OCI-LY1 (cell line): Measurements from ENCODE around the gene PI4KA.

Experiments used
- H2AFZ ChIP-seq: fragments of 200-600 bp; sonication (generic), shearing (Covaris generic); 2 replicates; pipeline ENCODE4 v1.6.0; 2014; ENCODE audit warnings: antibody characterized with exemption, mild to moderate bottlenecking, low read length
- H3F3A ChIP-seq: fragments of 200-600 bp; sonication (generic), shearing (Covaris generic); 2 replicates; pipeline ENCODE4 v1.6.0; 2014; ENCODE audit warnings: mild to moderate bottlenecking, antibody characterized with exemption, low read length, moderate library complexity; ENCODE audit not compliant: insufficient read depth
- H3K27ac ChIP-seq: fragments of 200-600 bp; sonication (generic); 2 replicates; pipeline ENCODE4 v1.5.1; 2014; ENCODE audit warnings: low read length, mixed run types, mild to moderate bottlenecking, low read depth; ENCODE audit not compliant: poor library complexity, severe bottlenecking
- H3K27me3 ChIP-seq: fragments of 200-600 bp; sonication (generic); 2 replicates; pipeline ENCODE4 v1.6.0; 2014; ENCODE audit warnings: antibody characterized with exemption, mild to moderate bottlenecking, low read length, moderate library complexity; ENCODE audit not compliant: insufficient read depth
- H3K36me3 ChIP-seq: fragments of 200-600 bp; sonication (generic); 2 replicates; pipeline ENCODE4 v1.6.1; 2014; ENCODE audit warnings: mild to moderate bottlenecking, antibody characterized with exemption, low read length, moderate library complexity, mixed read lengths; ENCODE audit not compliant: insufficient read depth
- H3K4me1 ChIP-seq: fragments of 200-600 bp; sonication (generic); 2 replicates; pipeline ENCODE4 v1.5.1; 2014; ENCODE audit warnings: mild to moderate bottlenecking, low read length, moderate library complexity; ENCODE audit not compliant: insufficient read depth, severe bottlenecking
- H3K4me2 ChIP-seq: fragments of 200-600 bp; sonication (generic), shearing (Covaris generic); 2 replicates; pipeline ENCODE4 v1.6.1; 2014; ENCODE audit warnings: low read length
- H3K4me3 ChIP-seq: fragments of 200-600 bp; sonication (generic); 2 replicates; pipeline ENCODE4 v1.5.1; 2014; ENCODE audit warnings: low read length, low read depth, mild to moderate bottlenecking, mixed read lengths; ENCODE audit not compliant: poor library complexity, severe bottlenecking
- H3K79me2 ChIP-seq: fragments of 200-600 bp; shearing (Covaris generic); 2 replicates; pipeline ENCODE4 v1.6.1; 2016; ENCODE audit warnings: mixed run types, low read length, mixed read lengths; ENCODE audit not compliant: insufficient read depth
- H3K9ac ChIP-seq: fragments of 200-600 bp; sonication (generic), shearing (Covaris generic); 2 replicates; pipeline ENCODE4 v1.6.1; 2014; ENCODE audit warnings: mild to moderate bottlenecking, low read length, mixed read lengths
- H3K9me2 ChIP-seq: fragments of 200-600 bp; sonication (generic), shearing (Covaris generic); 2 replicates; pipeline ENCODE4 v1.6.1; 2014; ENCODE audit warnings: low read depth, mild to moderate bottlenecking, low read length, mixed read lengths
- H3K9me3 ChIP-seq: fragments of 200-600 bp; shearing (Covaris generic); 2 replicates; pipeline ENCODE4 v1.6.1; 2014; ENCODE audit warnings: low read length, mixed read lengths
- H4K20me1 ChIP-seq: fragments of 200-600 bp; sonication (generic), shearing (Covaris generic); 2 replicates; pipeline ENCODE4 v1.6.0; 2016; ENCODE audit warnings: mild to moderate bottlenecking, low read length; ENCODE audit not compliant: insufficient read depth
- EZH2 ChIP-seq: fragments of 200-600 bp; sonication (generic), shearing (Covaris generic); IDR thresholded peaks from 2 replicates; pipeline ENCODE4 v1.8.0; 2017; ENCODE audit warnings: borderline replicate concordance, mixed run types, mild to moderate bottlenecking, antibody characterized with exemption, low read length, moderate library complexity, mixed read lengths
- TF ChIP-seq, protein P1 (sequence below): fragments of 200-600 bp; sonication (generic), shearing (Covaris generic); IDR thresholded peaks from 2 replicates; pipeline ENCODE4 v1.5.1; 2017; ENCODE audit warnings: mild to moderate bottlenecking, antibody characterized with exemption, low read length, moderate library complexity, mixed read lengths

Gene PI4KA

DNA sequence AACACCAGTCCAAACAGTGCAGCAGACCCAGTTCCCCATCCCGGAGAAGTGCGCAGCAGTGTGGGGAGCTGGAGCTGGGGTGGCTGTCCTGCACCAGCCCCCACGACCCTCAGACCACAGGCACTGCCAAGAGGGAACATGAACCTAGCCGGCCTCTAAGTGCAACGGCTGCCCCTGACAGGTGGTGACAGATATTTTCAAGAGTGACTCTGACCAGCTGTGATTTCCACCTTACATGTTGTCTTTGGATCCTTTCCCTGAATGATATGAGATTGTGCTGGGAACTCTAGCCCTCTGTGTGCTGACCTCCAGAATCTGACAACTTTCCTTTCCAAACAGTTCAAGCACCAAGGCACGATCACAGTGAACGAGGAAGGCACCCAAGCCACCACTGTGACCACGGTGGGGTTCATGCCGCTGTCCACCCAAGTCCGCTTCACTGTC is 72.1 kb downstream of the PI4KA start:
- Histone ChIP-seq H3K27ac (no peak overlapping the region), H3K36me3 (peaks cover 43% of the 10 kb centered on the region), H4K20me1 (no peaks in the 10 kb centered on the region), H3K9ac (no peak overlapping the region), H3K9me3 (no peaks in the 10 kb centered on the region), H3K9me2 (no peaks in the 10 kb centered on the region), H3K79me2 (no peaks in the 10 kb centered on the region), H3K4me2 (no peak overlapping the region), H2AFZ (no peak overlapping the region), H3K4me3 (no peak overlapping the region), H3F3A (no peaks in the 10 kb centered on the region), H3K27me3 (no peaks in the 10 kb centered on the region), H3K4me1 (peaks cover 7% of the 10 kb centered on the region)
- TF ChIP-seq, protein P1, sequence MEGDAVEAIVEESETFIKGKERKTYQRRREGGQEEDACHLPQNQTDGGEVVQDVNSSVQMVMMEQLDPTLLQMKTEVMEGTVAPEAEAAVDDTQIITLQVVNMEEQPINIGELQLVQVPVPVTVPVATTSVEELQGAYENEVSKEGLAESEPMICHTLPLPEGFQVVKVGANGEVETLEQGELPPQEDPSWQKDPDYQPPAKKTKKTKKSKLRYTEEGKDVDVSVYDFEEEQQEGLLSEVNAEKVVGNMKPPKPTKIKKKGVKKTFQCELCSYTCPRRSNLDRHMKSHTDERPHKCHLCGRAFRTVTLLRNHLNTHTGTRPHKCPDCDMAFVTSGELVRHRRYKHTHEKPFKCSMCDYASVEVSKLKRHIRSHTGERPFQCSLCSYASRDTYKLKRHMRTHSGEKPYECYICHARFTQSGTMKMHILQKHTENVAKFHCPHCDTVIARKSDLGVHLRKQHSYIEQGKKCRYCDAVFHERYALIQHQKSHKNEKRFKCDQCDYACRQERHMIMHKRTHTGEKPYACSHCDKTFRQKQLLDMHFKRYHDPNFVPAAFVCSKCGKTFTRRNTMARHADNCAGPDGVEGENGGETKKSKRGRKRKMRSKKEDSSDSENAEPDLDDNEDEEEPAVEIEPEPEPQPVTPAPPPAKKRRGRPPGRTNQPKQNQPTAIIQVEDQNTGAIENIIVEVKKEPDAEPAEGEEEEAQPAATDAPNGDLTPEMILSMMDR = no peak
- no peak for TF ChIP-seq EZH2

DNA sequence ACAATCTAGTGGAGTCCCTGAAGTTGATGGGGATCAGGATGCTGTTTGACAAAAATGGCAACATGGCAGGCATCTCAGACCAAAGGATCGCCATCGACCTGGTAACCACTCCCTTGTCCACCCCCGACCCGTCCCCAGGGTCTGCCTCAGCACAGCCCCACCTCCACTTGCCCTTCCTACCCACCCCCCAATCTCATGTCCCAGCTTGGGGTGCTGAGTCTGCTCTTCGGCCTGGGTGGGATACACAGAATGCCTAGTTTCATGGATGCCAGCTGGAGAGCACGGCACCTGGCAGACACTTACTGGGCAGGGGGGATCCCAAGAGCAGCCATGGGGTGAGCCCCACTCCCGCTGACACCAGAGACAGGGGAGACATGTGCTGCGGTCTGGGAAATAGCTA is 72.6 kb downstream of the PI4KA start:
- Histone ChIP-seq H3K4me3 (no peak overlapping the region), H3F3A (no peaks in the 10 kb centered on the region), H3K36me3 (peaks cover 38% of the 10 kb centered on the region), H3K9ac (no peak overlapping the region), H4K20me1 (no peaks in the 10 kb centered on the region), H3K4me2 (no peak overlapping the region), H3K27me3 (no peaks in the 10 kb centered on the region), H3K4me1 (peaks cover 7% of the 10 kb centered on the region), H3K9me3 (no peaks in the 10 kb centered on the region), H3K27ac (no peak overlapping the region), H3K79me2 (no peaks in the 10 kb centered on the region), H2AFZ (no peak overlapping the region), H3K9me2 (no peaks in the 10 kb centered on the region)
- TF ChIP-seq EZH2 = no peak
- TF ChIP-seq, protein P1 = no peak

DNA sequence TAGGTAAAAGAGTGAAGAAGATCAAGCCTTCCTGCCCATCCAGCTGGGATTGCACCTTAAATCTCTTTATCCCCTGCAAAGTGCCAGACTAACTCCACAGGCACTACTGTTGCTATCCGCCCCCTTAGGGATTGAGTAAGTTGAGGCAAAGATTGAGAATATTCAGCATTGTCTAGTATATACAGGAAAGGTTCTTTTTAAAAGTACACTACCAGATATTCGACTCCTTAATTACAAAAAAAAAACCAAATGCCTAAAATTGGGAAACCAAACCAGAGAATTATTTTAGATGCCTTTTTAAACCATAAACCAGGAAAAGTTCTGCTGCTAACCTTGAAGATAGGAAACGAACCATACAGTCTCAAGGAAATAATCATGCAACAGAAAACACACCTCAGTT is 73.2 kb downstream of the PI4KA start:
- Histone ChIP-seq H3K9me3 (no peaks in the 10 kb centered on the region), H3K27me3 (no peaks in the 10 kb centered on the region), H3K27ac (no peak overlapping the region), H2AFZ (no peak overlapping the region), H3K9me2 (no peaks in the 10 kb centered on the region), H3K79me2 (no peaks in the 10 kb centered on the region), H3F3A (no peaks in the 10 kb centered on the region), H3K4me3 (no peak overlapping the region), H3K4me1 (peaks cover 7% of the 10 kb centered on the region), H3K36me3 (peaks cover 34% of the 10 kb centered on the region), H3K9ac (no peak overlapping the region), H3K4me2 (no peak overlapping the region), H4K20me1 (no peaks in the 10 kb centered on the region)
- no peak for TF ChIP-seq EZH2
- TF ChIP-seq, protein P1 = no peak
